Lower leg skin (tissue), 3 donors: ENCODE data around the gene MINDY4.

Experiments
- POLR2A ChIP-seq, 2 donors: fragments of 450-650 bp; IDR thresholded peaks; one replicate each; pipeline ENCODE4 v1.6.1; 2016 to 2017; ENCODE audit warnings: antibody characterized with exemption in 2 of 2, mild to moderate bottlenecking in 1 of 2, moderate library complexity in 1 of 2
- TF ChIP-seq, protein P1 (sequence below), 3 donors: fragments of 450-650 bp; IDR thresholded peaks; one replicate each; pipeline ENCODE4 v1.5.1; 2016; ENCODE audit warnings: antibody characterized with exemption in 3 of 3, mild to moderate bottlenecking in 3 of 3, moderate library complexity in 2 of 3

DNA sequence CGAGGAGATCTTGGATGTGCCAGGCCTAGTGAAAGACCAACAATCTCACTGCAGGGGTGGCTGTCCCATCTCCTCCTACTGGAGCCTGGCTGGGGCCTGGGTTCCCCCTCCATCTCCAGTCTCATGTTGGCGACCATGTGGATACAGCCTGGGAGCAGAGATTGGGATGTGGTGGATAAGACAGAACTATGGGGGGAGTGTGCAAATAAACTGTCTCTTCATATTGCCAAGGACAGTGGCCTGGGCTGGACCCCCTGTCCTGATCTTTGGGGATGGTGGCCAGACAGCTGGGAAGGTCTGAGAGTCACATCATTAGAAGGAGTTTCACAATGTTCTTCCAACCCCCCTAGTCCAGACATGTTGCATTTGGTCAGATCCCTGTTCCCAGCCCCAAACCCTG is 5.8 kb upstream of the MINDY4 start:
- TF ChIP-seq, protein P1, sequence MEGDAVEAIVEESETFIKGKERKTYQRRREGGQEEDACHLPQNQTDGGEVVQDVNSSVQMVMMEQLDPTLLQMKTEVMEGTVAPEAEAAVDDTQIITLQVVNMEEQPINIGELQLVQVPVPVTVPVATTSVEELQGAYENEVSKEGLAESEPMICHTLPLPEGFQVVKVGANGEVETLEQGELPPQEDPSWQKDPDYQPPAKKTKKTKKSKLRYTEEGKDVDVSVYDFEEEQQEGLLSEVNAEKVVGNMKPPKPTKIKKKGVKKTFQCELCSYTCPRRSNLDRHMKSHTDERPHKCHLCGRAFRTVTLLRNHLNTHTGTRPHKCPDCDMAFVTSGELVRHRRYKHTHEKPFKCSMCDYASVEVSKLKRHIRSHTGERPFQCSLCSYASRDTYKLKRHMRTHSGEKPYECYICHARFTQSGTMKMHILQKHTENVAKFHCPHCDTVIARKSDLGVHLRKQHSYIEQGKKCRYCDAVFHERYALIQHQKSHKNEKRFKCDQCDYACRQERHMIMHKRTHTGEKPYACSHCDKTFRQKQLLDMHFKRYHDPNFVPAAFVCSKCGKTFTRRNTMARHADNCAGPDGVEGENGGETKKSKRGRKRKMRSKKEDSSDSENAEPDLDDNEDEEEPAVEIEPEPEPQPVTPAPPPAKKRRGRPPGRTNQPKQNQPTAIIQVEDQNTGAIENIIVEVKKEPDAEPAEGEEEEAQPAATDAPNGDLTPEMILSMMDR (IDR thresholded peaks at IDR 0.05): no peak
- TF ChIP-seq POLR2A (IDR thresholded peaks at IDR 0.05): no peak
